HL-60 (cell line): ENCODE results near the gene OSM.
A peak's percentile ranks its signal among the peaks of the same experiment; 100 is the strongest.

Source experiments
- DNase-seq, 2 experiments: peaks; one replicate each; pipeline ENCODE4 v3.0.0-alpha.2; 2010 to 2020; ENCODE audit warnings: low read depth in 1 of 2, low spot score in 1 of 2
- H3K27ac ChIP-seq: fragments of 250-450 bp; sonication (Bioruptor Pico); replicated peaks from 2 replicates; pipeline ENCODE4 v1.5.1; 2020; ENCODE audit warnings: mild to moderate bottlenecking, moderate library complexity
- H3K27me3 ChIP-seq: fragments of 250-450 bp; sonication (Bioruptor Pico); 2 replicates; pipeline ENCODE4 v1.5.1; 2021; ENCODE audit warnings: mild to moderate bottlenecking, moderate library complexity; ENCODE audit not compliant: insufficient read depth, poor library complexity, severe bottlenecking
- H3K4me3 ChIP-seq: replicated peaks from 2 replicates; pipeline ENCODE4 v1.5.1; 2011; ENCODE audit warnings: mild to moderate bottlenecking, control low read depth, low read length; ENCODE audit not compliant: insufficient read depth
- GABPA ChIP-seq: IDR thresholded peaks from 2 replicates; pipeline ENCODE4 v1.6.1; 2012; ENCODE audit warnings: low read depth
- POLR2AphosphoS5 ChIP-seq: IDR thresholded peaks from 2 replicates; pipeline ENCODE4 v1.6.1; 2012; ENCODE audit warnings: low read depth
- SPI1 ChIP-seq: IDR thresholded peaks from 2 replicates; pipeline ENCODE4 v1.6.1; 2012; ENCODE audit warnings: low read depth, mild to moderate bottlenecking, borderline replicate concordance
- long read RNA-seq: library from polyadenylated mRNA; unstranded; transcript quantifications from one replicate; pipeline ENCODE4 v2.0.0, GENCODE V29; 2020
- TF ChIP-seq, protein P1 (sequence below): IDR thresholded peaks from one replicate; pipeline ENCODE4 v1.5.1; 2011; ENCODE audit warnings: low read length, control low read depth, inconsistent platforms; ENCODE audit not compliant: insufficient read depth
- TF ChIP-seq, protein P2 (sequence below): IDR thresholded peaks from 2 replicates; pipeline ENCODE4 v1.6.1; 2012; ENCODE audit warnings: low read depth; ENCODE audit not compliant: insufficient replicate concordance

The OSM gene
- long read RNA-seq, transcript OSM-201 (3 exons, 1,854 nt): major isoform, 5 of 7 reads
- long read RNA-seq, partial matches to known transcripts: 1 of 7 reads
- long read RNA-seq, other reads (novel, unspliced or antisense): 1 of 7 reads

DNA sequence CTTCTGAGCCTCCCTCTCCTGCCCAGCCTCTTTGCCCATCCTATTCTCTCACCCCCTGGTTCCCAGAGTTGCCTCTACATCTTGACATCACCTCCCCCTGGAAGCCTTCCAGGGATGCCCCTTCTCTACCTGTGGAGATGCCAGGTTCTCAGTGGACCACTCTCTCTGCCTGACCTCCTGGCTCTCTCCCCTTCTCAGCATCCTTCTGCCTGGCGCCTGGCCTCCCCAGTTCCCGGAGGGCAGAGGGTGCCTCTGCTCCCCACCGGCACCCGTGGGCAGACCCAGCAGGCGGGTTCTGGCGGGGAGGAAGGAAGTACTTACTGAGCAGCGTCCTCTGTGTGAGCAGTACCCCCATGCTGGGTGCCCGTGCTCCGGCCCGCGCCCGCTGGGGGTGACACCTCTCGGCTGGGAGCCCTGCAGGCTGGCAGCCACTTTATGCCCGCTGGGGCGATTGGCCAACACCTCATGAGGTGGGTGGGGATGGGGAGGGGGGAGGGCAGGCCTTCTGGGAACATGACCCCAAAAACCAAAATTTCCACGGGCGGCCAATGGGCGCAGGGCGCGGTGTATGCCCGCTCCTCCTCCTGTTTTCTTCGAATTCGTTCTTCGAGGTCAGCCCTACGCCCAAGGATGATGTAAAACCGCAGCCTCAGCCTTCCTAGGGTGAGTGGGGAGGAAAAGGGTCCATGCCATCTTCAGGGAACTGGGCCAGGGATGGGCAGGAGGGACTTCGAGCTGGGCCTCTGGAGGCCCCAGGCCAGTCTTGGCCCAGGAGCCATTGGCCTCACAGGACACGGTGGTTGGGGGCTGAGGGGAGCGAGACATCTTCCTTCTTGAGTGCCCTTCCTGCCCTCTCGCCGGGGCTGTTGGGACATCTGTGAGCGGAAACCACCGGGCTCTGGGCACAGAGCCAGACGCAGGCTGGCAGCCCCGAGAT is at the start of gene OSM:
Gene OSM, minus strand, starts transcription at position 407 of the 937 bp plus-strand sequence. Its CDS starts 52 bp downstream, at position 355.
- H3K4me3 ChIP-seq: peak within 1 kb of the TSS; percentile 61

DNA sequence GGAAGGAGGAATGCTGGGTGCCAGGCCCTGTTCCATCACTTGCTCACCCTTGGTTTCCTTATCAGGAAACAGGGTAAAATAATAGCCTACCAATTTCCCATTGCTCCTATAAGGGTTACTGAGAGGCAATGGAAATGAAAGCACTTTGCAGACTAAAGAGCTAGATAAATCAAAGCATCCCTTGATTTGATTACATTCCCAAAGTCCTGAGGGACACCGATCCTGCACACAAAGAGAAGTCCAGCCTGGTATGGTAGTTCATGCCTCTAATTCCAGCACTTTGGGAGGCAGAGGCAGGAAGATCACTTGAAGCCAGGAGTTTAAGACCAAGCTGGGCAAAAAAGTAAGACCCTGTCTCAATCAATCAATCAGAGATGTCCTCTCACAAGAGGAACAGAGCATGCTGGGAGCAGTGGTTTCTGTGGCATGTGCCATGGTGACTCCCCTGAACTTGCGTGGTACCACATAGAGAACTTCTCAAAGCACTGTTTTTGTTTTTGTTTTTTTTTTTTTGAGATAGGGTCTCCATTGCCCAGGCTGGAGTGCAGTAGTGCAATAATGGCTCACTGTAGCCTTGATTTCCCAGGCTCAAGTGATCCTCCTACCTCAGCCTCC is 49.4 kb upstream of the OSM start:
- Histone ChIP-seq H3K27me3 (no peaks in the 10 kb centered on the region), H3K27ac (no peak overlapping the region), H3K4me3 (no peak overlapping the region)
- no peak for DNase-seq
- TF ChIP-seq, protein P1, sequence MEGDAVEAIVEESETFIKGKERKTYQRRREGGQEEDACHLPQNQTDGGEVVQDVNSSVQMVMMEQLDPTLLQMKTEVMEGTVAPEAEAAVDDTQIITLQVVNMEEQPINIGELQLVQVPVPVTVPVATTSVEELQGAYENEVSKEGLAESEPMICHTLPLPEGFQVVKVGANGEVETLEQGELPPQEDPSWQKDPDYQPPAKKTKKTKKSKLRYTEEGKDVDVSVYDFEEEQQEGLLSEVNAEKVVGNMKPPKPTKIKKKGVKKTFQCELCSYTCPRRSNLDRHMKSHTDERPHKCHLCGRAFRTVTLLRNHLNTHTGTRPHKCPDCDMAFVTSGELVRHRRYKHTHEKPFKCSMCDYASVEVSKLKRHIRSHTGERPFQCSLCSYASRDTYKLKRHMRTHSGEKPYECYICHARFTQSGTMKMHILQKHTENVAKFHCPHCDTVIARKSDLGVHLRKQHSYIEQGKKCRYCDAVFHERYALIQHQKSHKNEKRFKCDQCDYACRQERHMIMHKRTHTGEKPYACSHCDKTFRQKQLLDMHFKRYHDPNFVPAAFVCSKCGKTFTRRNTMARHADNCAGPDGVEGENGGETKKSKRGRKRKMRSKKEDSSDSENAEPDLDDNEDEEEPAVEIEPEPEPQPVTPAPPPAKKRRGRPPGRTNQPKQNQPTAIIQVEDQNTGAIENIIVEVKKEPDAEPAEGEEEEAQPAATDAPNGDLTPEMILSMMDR: no peak
- no peak for TF ChIP-seq SPI1

More for the DNA sequence above, at the start of gene OSM:
- Histone ChIP-seq H3K27ac (peak within 1 kb of the TSS; percentile 90), H3K27me3 (no peaks in the 10 kb centered on the region)
- DNase-seq: peak; percentile 75 to 96
- 0 out of 2 replicates have a peak, but pooled peaks have one; percentile 28 for TF ChIP-seq GABPA
- TF ChIP-seq, protein P1: no peak
- TF ChIP-seq POLR2AphosphoS5: peak; percentile 97
- TF ChIP-seq SPI1: peak; percentile 3; the same call in 1 of the 2 replicates
- TF ChIP-seq, protein P2, sequence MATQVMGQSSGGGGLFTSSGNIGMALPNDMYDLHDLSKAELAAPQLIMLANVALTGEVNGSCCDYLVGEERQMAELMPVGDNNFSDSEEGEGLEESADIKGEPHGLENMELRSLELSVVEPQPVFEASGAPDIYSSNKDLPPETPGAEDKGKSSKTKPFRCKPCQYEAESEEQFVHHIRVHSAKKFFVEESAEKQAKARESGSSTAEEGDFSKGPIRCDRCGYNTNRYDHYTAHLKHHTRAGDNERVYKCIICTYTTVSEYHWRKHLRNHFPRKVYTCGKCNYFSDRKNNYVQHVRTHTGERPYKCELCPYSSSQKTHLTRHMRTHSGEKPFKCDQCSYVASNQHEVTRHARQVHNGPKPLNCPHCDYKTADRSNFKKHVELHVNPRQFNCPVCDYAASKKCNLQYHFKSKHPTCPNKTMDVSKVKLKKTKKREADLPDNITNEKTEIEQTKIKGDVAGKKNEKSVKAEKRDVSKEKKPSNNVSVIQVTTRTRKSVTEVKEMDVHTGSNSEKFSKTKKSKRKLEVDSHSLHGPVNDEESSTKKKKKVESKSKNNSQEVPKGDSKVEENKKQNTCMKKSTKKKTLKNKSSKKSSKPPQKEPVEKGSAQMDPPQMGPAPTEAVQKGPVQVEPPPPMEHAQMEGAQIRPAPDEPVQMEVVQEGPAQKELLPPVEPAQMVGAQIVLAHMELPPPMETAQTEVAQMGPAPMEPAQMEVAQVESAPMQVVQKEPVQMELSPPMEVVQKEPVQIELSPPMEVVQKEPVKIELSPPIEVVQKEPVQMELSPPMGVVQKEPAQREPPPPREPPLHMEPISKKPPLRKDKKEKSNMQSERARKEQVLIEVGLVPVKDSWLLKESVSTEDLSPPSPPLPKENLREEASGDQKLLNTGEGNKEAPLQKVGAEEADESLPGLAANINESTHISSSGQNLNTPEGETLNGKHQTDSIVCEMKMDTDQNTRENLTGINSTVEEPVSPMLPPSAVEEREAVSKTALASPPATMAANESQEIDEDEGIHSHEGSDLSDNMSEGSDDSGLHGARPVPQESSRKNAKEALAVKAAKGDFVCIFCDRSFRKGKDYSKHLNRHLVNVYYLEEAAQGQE: peak; percentile 11

DNA sequence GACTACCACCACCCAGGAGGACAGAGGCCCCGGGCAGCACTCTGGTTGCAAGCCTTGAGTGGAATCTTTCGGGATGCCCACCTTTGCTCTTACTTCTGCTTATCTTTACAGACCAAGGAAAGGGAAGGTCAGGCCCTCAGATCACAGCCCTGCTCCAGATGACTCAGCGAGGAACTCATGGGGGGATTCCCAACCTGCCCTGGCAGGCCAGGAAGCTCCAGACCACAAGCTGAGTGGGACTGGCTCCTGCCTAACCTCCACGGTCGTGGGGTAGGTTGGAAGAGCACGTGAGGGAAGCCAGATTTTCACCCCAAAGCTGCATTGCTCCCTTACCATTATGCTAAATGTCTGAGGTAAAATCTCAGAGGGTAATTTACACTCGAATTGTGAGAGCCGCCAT is 48.3 kb upstream of the OSM start:
- TF ChIP-seq, protein P1: no peak
- TF ChIP-seq SPI1 (no peak), POLR2AphosphoS5 (no peak), GABPA (no peak)
- TF ChIP-seq, protein P2: no peak
- no peak overlapping the region for H3K4me3 ChIP-seq
- H3K27ac ChIP-seq: no peak overlapping the region
- DNase-seq: peak in 1 of 2 experiments; percentile 43
- no peaks in the 10 kb centered on the region for H3K27me3 ChIP-seq
